ENCODE data around the gene SIDT2.

DNA sequence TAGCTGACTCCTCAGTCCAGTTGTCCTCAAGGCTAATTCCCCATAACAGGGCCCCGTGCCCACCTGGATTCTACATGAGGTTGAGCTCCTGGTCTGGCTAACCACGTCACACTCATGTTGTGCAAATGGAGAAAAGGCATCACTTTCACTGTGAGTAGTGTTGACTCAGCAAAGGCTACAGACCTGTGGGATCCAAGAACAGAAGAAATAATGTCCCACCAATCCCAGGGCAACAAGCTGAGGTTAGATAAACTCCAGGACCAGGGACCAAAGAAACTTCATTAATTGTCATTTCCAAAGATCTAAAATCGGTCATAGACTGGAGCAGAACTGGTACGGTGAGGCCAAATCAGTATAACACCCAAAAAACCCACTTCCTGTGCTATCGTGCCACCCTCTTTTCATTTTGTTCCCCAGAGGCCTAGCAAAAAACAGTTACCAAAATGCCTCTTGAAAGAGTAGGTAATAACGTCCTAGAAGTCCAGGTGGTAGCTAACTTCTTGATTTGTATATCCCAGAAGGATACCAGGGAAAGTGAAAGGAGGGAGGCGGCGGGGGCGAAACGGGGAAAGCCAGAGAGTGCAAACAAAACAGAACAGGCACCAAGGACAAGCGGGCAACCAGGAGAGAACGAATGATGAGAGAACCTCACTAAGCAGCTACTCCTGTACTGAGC is 51.9 kb downstream of the SIDT2 start:
- TF ChIP-seq, protein P1, sequence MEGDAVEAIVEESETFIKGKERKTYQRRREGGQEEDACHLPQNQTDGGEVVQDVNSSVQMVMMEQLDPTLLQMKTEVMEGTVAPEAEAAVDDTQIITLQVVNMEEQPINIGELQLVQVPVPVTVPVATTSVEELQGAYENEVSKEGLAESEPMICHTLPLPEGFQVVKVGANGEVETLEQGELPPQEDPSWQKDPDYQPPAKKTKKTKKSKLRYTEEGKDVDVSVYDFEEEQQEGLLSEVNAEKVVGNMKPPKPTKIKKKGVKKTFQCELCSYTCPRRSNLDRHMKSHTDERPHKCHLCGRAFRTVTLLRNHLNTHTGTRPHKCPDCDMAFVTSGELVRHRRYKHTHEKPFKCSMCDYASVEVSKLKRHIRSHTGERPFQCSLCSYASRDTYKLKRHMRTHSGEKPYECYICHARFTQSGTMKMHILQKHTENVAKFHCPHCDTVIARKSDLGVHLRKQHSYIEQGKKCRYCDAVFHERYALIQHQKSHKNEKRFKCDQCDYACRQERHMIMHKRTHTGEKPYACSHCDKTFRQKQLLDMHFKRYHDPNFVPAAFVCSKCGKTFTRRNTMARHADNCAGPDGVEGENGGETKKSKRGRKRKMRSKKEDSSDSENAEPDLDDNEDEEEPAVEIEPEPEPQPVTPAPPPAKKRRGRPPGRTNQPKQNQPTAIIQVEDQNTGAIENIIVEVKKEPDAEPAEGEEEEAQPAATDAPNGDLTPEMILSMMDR (IDR thresholded peaks at IDR 0.05), result no peak
- TF ChIP-seq POLR2A (IDR thresholded peaks at IDR 0.05), result no peak

All from gastroesophageal sphincter (tissue), 3 donors.